Measurements from ENCODE around the gene DEPDC4.

DNA sequence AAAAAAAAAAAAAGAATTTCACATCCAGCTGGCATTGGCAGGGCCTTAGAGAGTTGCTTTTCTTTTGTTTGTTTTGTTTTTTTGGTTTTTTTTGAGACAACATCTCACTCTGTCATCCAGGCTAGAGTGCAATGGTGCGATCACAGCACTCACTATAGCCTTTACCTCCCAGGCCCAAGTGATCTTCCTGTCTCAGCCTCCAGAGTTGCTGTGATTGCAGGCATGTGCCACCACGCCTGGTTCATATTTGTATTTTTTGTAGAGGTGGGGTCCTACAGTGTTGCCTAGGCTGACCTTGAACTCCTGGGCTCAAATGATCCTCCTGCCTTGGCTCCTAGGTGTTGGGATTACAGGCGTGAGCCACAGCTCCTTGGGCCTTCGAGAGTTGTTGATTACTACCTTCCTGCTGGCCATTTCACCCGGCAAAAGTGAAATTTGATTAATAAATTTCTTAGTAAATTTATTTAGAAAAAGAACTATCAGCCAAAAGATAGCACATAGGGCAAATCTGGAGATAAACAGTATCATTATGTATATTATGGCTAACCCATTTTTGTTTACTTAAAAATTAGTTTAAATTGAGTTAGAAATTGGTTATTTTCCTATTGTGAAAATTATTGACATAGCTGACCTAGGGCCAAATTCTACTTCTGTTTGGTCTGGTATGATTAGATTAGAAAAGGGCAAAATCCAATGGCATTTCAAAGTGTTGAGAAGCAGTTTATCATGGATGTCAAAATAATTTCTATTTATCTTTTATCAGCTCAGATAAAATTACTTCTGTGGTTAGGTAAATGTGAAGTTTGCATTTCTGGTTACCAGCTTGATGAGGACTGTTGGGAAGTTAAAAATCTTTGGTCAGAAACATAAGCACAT, 53.6 kb downstream of the DEPDC4 start:
- TF ChIP-seq, protein P1, sequence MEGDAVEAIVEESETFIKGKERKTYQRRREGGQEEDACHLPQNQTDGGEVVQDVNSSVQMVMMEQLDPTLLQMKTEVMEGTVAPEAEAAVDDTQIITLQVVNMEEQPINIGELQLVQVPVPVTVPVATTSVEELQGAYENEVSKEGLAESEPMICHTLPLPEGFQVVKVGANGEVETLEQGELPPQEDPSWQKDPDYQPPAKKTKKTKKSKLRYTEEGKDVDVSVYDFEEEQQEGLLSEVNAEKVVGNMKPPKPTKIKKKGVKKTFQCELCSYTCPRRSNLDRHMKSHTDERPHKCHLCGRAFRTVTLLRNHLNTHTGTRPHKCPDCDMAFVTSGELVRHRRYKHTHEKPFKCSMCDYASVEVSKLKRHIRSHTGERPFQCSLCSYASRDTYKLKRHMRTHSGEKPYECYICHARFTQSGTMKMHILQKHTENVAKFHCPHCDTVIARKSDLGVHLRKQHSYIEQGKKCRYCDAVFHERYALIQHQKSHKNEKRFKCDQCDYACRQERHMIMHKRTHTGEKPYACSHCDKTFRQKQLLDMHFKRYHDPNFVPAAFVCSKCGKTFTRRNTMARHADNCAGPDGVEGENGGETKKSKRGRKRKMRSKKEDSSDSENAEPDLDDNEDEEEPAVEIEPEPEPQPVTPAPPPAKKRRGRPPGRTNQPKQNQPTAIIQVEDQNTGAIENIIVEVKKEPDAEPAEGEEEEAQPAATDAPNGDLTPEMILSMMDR (IDR thresholded peaks at IDR 0.05; ENCODE audit: poor library complexity, severe bottlenecking), result no peak
- no peak for TF ChIP-seq POLR2AphosphoS5 (IDR thresholded peaks at IDR 0.05)
- TF ChIP-seq TAF1 (IDR thresholded peaks at IDR 0.05; ENCODE audit: low read depth), result no peak
- TF ChIP-seq MXI1 (conservative IDR thresholded peaks at IDR 0.05; ENCODE audit: poor library complexity, severe bottlenecking), result no peak
- no peak for TF ChIP-seq EZH2 (IDR thresholded peaks at IDR 0.05; ENCODE audit: borderline replicate concordance, insufficient read depth, low read length, poor library complexity, severe bottlenecking)
- no peak for TF ChIP-seq EP300 (conservative IDR thresholded peaks at IDR 0.05; ENCODE audit: poor library complexity, severe bottlenecking)

Measured in neural cell (in vitro differentiated cells).